Left hindlimb (tissue), 1 donor: ENCODE data around the gene BAZ2B.
"Not testable (repeated sequence)": the region's sequence is repeated elsewhere in the genome, so short reads cannot be mapped to it uniquely, and the experiment has no call there.

Source experiments
- DNase-seq: peaks from one replicate; pipeline ENCODE4 v3.0.0-alpha.2; 2018

BAZ2B gene

DNA sequence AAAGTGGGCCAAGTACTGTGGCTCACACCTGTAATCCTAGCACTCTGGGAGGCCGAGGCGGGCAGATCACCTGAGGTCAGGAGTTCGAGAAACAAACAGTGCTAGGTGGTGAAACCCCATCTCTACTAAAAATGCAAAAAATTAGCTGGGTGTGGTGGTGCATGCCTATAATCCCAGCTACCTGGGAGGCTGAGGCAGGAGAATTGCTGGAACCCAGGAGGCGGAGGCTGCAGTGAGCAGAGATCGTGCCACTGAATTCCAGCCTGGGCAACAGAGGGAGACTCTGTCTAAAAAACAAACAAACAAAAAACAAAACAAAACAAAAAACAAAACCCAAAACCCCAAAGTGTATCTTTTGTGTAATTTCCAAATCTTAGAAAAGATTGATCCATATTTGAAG, 214.2 kb downstream of the BAZ2B start:
- DNase-seq: not testable (repeated sequence)

DNA sequence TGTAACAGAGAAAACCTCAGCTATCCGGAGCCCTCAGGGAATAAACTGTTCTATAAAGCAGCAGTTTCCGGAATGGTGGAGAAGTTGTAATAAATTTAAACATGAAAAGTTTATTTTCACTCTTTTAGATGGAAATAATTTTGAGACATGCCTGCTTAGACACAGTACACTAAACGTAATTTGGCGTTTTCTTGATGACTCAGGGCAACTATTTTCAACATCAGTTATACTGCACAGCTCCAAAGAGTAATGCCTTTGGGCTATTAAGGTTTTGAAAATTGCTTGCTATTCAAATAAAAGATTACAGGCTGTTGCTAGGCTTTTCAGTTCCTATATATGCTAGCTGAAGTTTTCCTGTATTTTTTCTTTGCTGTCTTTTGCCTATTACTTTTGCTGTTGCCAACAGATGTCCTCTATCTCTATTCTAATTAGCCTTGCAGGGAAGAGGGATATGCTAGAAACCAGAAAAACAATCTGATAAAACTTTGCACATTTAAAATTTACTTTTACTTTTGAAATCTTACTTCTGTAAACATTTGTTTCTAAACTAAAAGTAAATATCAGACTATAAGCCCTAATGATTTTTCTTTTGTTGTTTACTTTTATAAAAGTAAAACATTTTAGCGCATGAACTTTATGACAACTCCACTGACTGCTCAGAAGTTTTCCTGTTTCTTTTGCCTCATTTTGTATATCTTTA, 216.5 kb downstream of the BAZ2B start:
- DNase-seq: no peak

DNA sequence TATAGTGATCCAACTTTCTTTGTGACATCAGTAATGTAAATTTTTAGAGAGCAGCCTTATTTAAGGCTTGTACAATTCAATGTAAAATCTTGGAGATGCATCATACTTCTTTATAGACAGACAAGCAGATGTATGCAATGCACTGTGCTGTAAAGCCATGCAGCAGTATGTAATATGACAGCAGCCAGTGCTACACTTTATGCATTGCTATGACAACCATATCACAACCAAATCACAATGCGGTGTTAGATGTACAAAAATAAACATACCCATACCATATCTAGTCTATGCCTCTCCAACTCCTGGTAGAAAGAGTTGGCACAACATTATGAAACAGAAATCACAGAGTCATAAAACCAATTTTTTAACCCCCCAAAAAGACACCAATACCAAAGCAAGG, 219.5 kb downstream of the BAZ2B start:
- no peak for DNase-seq

DNA sequence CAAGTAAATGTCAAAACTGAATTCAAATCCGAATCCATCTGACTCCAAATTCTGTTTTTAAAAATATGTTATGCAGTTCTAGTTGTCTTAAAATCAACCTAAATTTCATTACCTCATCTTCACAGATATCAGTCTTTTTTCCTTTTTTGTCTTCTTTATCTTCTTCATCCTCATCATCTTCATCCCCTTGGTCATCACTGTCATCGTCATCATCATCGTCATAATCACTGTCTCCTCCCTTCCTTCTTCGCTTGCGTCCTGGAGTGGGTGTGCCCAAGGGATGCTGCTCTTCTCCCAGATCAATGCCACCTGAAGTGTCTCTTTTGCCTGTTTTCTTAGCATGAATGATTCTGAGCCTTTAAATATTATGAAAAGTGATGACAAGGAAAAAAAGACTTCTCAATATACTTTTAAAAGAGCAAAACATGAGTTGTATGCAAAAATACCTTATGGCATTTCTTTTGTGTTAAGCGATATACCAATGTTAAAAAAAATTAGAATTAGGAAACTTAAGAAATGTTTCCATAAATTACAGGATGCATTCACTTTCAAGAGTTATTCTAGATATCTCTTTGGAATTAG, 233.8 kb downstream of the BAZ2B start:
- no peak for DNase-seq

DNA sequence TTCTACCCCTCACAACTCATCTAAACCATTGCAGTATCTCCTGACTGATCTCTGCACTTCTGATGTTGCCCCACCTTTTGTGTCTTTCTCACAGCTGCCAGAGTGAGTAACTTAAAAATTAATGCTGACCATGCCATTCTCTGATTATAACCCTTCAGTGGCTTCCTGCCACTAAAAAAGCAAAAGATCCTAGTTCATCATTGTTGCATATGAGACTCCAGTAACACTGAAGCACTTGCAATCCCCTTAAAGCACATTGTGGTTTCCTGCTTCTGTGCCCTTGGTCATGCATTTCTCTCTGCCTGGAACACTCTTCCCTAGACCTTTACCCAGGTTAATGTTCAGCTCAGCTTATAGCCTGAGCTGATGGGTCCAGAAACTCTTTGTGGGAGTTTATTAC, 234.8 kb downstream of the BAZ2B start:
- DNase-seq: no peak

DNA sequence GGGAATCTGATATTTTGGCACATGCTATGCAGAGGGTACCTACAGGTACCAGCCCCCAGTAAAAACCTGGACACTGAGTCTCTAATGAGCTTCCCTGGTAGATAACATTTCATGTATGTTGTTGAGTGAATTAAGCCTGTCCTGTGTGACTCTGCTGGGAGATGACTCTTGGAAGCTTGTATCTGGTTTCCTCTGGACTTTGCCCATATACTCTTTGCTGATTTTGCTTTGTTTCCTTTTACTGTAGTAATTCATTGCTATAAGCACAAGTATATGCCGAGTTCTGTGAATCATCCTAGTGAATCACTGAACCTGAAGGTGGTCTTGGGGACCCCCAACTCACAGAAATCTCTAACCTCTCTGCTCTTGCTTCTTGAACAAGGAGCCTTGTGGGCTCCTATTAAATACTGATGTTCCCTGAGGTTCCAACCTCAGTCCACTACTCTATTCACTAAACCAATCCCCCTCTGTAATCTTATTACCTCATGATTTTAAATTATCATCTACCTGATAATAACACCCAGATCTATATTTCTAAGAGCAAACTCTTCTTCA, 235.6 kb downstream of the BAZ2B start:
- DNase-seq: no peak

DNA sequence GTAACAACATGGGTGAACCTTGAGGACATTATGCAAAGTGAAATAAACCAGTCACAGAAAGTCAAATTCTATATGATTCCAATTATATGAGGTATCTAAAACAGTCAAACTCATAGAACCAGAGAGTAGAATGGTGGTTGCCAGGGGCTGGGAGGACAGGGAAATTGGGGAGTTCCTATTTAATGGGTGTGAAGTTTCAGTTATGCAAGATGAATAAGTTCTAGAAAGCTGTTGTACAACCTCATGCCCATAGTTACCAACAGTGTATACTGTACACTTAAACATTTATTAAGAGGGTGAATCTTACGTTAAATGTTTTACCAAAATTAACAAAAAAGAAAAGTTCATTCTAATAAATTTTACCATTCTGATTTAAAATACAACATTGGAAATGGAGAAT, 237.2 kb downstream of the BAZ2B start:
- no peak for DNase-seq

DNA sequence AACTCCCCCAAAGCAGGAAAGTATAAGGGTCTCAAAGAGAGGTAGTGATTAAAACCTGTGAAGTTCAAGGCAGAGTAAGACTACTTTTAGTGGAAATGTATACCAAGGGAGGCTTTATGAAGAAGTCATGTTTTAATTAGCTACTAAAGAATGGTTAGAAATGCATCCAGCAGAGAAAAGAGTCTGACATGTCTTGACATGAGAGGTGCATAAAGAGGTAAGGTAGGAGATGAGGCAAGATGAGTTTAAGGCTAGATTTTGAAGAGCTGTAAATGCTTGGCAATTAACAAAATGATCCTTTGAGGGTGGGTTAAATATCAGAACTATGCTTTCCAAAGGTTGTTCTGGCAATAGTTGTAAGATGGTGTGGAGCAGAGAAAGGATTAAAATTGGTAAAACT, 241.1 kb downstream of the BAZ2B start:
- DNase-seq: no peak

GRCh38 chr2:159371506-159371905, 244.8 kb downstream of the BAZ2B start:
- no peak for DNase-seq

DNA sequence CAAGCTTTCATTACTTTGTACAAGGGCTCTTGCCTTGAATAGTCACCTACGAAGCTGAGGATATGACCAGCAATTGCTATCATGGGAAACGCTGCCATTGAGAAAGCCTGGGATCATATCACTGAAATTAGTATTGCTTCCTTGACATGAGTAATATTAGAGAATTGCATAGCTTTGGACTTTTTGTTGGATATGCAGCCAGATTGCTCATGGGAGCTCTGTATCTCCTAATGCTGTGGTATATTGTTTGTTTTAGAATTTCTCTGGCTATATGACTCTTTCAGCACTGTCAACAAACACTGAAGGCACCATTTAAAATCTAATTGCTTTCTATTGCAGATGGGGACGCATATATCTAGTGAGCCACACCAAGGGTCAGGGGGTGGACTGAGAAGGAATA, 249.8 kb downstream of the BAZ2B start:
- DNase-seq: no peak

GRCh38 chr2:159362816-159363251, 253.5 kb downstream of the BAZ2B start:
- no peak for DNase-seq

DNA sequence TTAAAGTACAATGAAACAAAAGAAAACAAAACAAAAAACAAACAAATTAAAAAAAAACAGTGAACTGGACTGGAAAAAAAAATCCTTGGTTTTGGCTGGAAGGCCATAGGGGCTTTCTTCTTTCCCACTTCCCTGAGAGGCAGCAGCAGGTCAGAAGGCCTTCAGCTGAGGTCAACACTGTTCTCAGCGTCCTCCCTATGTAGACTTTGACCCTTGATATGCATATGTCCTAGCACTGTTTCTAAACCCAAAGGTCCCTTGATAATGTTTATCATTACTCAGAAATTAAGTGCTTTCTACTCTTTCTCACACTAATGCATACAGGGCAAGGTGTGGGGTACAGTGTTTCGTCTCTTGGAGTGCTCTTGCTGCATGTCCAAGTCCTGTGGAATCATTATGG, 254.3 kb downstream of the BAZ2B start:
- no peak for DNase-seq

- DNase-seq: not testable (repeated sequence)
These were observed 254.7 kb downstream of the BAZ2B start for GRCh38 chr2:159361603-159362002.

GRCh38 chr2:159356053-159356554, 260.2 kb downstream of the BAZ2B start:
- DNase-seq: no peak

DNA sequence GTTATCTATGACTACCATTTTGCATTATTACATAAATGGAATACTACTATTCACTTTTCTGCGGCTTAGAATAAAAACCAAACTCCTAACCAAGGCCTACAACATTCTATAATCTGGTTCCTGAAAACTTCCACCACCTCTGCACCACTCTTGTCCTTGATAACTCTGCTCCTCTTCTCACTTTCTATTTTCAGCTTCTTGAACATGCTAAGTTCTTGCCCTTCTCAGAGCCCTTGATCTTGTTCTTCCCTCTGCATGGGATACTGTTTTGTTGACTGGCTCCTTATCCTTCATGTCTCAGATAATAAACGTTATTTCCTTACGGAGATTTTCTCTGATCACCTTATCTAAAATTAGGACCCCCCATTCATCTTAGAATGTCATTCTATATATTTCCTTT, 264.4 kb downstream of the BAZ2B start:
- no peak for DNase-seq

GRCh38 chr2:159349674-159350299, 266.6 kb downstream of the BAZ2B start:
- no peak for DNase-seq

GRCh38 chr2:159326569-159327255, 289.6 kb downstream of the BAZ2B start:
- DNase-seq: no peak

DNA sequence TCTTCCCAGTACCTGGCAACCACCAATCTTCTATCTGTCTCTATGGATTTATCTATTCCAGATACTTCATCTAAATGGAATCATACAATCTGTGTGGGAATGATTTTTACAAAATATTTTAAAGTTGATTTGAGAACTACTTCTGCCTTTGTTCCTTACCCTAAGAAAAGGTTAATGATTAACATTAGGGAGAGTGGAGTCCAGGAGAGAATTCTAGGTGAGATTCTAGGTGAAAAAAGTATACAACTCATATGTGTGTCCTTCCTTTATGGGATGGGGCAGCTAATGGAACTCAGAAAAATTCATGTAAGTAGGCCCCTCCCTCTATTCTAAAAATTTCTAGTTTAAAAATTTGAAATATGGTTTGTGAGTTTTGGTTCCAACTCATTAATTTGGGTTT, 293.9 kb downstream of the BAZ2B start:
- DNase-seq: no peak

DNA sequence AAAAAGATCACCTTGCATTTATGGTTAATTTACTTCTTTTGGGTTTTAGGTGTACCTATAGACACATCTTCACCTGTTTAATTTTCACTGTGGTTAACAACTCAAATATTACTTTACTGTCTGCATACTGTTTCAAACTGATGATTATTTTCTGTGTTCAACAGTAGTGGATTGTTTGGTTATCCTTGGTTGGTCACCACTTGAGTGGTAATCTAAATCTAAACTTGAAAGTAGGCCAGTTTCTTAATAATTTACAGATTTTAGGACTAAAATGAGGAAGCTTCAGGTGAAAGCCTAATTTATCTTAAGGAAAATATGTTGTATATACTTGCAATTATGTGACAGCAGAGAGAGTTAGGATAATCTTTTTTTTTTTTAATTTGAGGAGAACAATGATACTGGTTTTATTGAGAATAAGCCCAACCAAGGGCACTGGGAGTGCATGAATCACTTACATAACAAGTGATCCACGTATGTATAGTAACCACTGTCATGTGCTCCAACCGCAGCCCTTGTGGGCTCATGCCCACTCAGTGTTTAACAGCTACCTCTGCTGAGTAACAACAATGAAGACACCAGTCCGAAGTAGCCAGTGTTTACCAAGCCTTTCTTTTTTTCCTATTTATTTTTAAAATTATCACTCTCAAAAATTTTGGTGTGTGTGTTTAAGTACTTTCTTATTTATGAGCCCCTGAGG, 298.8 kb downstream of the BAZ2B start:
- DNase-seq: no peak

- no peak for DNase-seq
These were observed 308.4 kb downstream of the BAZ2B start for GRCh38 chr2:159307942-159308341.

GRCh38 chr2:159300586-159300985, 315.8 kb downstream of the BAZ2B start:
- no peak for DNase-seq

- DNase-seq: no peak
These were observed 317.4 kb downstream of the BAZ2B start for GRCh38 chr2:159298967-159299366.
